DMS79 (cell line): ENCODE measurements around the gene VAX1.
"Not testable (repeated sequence)": the region's sequence is repeated elsewhere in the genome, so short reads cannot be mapped to it uniquely, and the experiment has no call there.

ENCODE experiments used
- DNase-seq: peaks from one replicate; lab custom pipeline; 2025; lab: John Stamatoyannopoulos, UW

Gene VAX1

GRCh38 chr10:117137911-117138642 lies at the start of gene VAX1:
TSS of gene VAX1 (minus strand) at chr10:117138270. CDS start at chr10:117138056, 214 bp downstream.
- DNase-seq, result no peak

GRCh38 chr10:117186832-117187615 lies 49.0 kb upstream of the VAX1 start:
- DNase-seq, result no peak

- DNase-seq, result not testable (repeated sequence)
These were observed 47.7 kb upstream of the VAX1 start for GRCh38 chr10:117185817-117186216.

GRCh38 chr10:117184821-117185220 lies 46.8 kb upstream of the VAX1 start:
- no peak for DNase-seq

- no peak for DNase-seq
These were observed 46.2 kb upstream of the VAX1 start for GRCh38 chr10:117184296-117184695.

GRCh38 chr10:117178190-117178589 lies 40.1 kb upstream of the VAX1 start:
- DNase-seq, result no peak

- DNase-seq, result no peak
These were observed 37.9 kb upstream of the VAX1 start for GRCh38 chr10:117175901-117176534.

- DNase-seq, result no peak
These were observed 37.3 kb upstream of the VAX1 start for GRCh38 chr10:117175215-117175900.

- DNase-seq, result no peak
These were observed 36.6 kb upstream of the VAX1 start for GRCh38 chr10:117174439-117175214.

GRCh38 chr10:117170244-117170643 lies 32.2 kb upstream of the VAX1 start:
- no peak for DNase-seq

GRCh38 chr10:117169480-117169879 lies 31.4 kb upstream of the VAX1 start:
- no peak for DNase-seq

GRCh38 chr10:117168729-117169128 lies 30.7 kb upstream of the VAX1 start:
- no peak for DNase-seq

- DNase-seq, result no peak
These were observed 30.0 kb upstream of the VAX1 start for GRCh38 chr10:117167789-117168674.

- no peak for DNase-seq
These were observed 29.3 kb upstream of the VAX1 start for GRCh38 chr10:117167346-117167788.

- no peak for DNase-seq
These were observed 28.6 kb upstream of the VAX1 start for GRCh38 chr10:117166418-117167345.

- DNase-seq, result no peak
These were observed 27.7 kb upstream of the VAX1 start for GRCh38 chr10:117165538-117166417.

- no peak for DNase-seq
These were observed 26.8 kb upstream of the VAX1 start for GRCh38 chr10:117164592-117165537.
